ENCODE measurements around the gene APBA1. TPM values are rescaled to one million over a fixed set of nuclear protein-coding genes. Genes with fewer than 3 reads are reported as not detected.

APBA1 gene
- total RNA-seq, 5 donors from 2014 or later (not counting 1 experiment from before 2014, with no cell fraction given) = 0.51 to 1.8 (median 0.78) TPM

GRCh38 chr9:69377981-69378380, 294.2 kb downstream of the APBA1 start:
- Histone ChIP-seq H3K27ac (ENCODE audit: low read length) (no peak overlapping the region), H3K36me3 (ENCODE audit: control insufficient read depth in 2 of 2, extremely low read depth in 1 of 2, insufficient read depth in 1 of 2, low read length in 1 of 2) (no peaks in the 10 kb centered on the region), H3K27me3 (replicated peaks in 1 of 2; ENCODE audit: control insufficient read depth in 2 of 2, extremely low read depth in 1 of 2, insufficient read depth in 2 of 2, low read length in 1 of 2) (peaks cover 0 to 10% of the 10 kb centered on the region in 2 experiments), H3K9me3 (no peaks in the 10 kb centered on the region), H3K4me3 (ENCODE audit: control insufficient read depth in 1 of 2, extremely low read depth in 1 of 2, low read length in 1 of 2) (no peak overlapping the region), H3K4me1 (ENCODE audit: control insufficient read depth in 1 of 2, extremely low read depth in 1 of 2, insufficient read depth in 2 of 2, low read length in 2 of 2) (no peaks in the 10 kb centered on the region)
- Mint-ChIP-seq H3K27ac (no peak overlapping the region), H3K4me1 (no peaks in the 10 kb centered on the region), H3K27me3 (peaks cover 15 to 20% of the 10 kb centered on the region in 2 donors), H3K36me3 (no peaks in the 10 kb centered on the region), H3K4me3 (no peak overlapping the region), H3K9me3 (no peaks in the 10 kb centered on the region)
- no CpG with 5 or more reads among the region's 2 CpGs for WGBS (ENCODE audit: insufficient coverage)
- DNase-seq (no peak), ATAC-seq (replicated peaks in 1 of 4) (no peak)
- ChIA-PET POLR2A (no interaction called here), CTCF (no interaction called here)

Other genes starting within 250 kb of the APBA1 start
- gene PTAR1, start 87.6 kb upstream of the APBA1 start, total RNA-seq = 10 to 100 TPM; 57.4 to 90.5 (median 67.6) TPM
- gene CFAP95, start 148.4 kb upstream of the APBA1 start, total RNA-seq = not detected

Measured in T-cell (primary cell).